Activated CD4-positive, alpha-beta T cell treated with anti-CD3 and anti-CD28 coated beads, Interleukin-2, amount 50 U/mL, for 1 hour (primary cell): ENCODE data around the gene PTPN14.
"Not testable (repeated sequence)": the region's sequence is repeated elsewhere in the genome, so short reads cannot be mapped to it uniquely, and the experiment has no call there.

Source experiments
- DNase-seq: peaks from one replicate; pipeline ENCODE4 v3.0.0-alpha.2; 2020

Gene PTPN14

DNA sequence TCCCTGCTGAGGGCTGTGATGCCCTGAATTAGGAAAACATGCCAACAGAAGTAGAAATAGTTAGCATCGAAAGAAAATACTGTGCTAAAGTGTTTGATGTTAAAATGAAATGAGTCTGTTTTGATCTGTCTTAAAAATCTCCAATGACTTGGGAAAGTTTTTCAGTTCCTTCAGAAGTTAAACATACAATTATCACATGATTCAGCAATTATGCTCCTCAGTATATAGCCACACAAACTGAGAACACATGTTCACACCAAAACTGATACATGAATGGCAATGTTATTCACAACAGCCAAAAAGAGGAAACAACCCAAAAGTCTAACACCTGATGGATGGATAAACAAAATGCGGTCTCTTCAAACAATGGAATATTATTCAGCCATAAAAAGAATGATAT, 130.6 kb downstream of the PTPN14 start:
- DNase-seq = no peak

DNA sequence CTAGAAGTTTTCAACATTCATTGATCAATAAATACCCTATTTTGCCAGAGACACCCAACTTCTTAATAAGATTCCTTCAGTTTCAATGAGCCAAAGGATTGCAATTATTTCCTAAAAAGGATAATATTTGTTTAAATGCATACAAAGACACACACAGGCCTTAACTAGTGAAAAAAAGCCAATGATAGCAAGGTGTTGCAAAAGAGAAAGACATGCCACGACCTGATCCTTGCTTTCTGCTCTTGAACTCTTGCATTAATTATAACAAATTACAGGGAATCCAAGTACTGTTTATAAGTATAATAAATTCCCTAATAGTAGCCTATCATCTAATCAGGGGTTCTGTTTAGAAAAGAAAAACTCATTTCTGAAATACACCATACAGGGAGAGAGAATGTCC, 131.1 kb downstream of the PTPN14 start:
- DNase-seq = no peak

DNA sequence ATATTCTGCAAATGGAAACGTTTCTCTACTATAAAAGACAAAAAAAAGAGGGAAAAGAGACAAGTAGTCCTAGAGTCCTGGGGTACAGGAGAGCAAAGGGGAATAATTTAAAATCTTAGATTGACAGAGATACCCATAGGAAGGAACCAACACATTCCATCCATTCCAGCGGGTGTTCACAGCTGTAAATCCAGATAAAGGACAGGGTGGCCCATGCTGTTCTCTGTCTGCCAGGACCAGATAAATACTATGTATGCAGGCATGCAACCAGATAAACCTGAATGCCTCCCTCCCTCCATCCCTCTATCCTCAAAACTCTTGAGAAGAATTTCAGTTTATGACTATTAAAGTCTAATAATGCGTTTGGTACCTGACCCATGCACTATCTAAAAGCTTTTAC, 131.8 kb downstream of the PTPN14 start:
- no peak for DNase-seq

DNA sequence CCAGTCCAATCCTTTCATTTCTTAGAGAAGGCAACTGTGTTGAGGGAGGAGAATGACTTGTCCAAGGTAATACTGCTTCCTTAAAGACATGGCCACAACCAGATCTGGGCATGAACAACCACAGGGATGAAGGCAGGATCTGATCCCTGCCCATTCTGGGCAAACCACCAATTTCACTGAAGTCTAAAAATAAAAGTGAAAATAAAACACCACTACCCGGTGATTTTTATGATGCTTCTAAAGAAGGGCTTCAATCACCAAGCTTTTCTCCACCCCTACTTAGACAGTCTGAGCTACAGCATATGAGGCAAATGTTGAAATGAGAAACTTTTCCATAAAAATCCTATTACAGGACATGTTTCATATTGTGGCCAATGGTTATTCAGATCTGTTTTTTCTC, 133.0 kb downstream of the PTPN14 start:
- DNase-seq = no peak

DNA sequence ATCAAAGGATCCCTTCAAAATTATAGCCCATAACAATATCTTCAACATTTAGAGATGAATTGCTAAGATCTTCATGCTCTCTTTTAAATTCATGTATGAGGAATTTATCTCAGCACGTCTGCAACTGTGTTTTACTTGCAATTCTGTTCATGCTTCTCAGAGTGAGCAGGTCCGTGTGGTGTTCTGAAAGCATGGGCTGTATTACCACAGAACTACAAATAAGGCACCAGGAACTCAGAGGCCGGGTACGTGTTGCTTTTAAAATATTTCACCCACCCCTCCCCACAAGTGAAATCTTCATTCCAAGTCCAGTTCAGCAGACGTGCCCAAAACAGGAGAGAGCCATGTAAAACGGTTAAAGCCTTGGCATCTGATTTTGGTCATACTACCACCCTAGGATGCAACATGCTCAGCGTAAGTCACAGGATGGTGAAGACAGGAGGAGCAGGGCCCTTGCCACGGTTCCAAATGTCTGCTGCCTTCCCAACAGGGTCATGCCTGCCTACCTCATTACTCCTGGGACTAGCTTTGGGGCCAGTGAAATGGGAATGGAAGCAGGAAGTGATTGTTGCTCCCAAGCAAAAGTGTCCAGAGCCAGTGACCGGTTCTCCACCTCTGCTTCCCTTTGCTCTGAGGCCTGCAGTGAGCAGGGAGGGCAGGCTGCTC, 133.7 kb downstream of the PTPN14 start:
- DNase-seq = no peak

DNA sequence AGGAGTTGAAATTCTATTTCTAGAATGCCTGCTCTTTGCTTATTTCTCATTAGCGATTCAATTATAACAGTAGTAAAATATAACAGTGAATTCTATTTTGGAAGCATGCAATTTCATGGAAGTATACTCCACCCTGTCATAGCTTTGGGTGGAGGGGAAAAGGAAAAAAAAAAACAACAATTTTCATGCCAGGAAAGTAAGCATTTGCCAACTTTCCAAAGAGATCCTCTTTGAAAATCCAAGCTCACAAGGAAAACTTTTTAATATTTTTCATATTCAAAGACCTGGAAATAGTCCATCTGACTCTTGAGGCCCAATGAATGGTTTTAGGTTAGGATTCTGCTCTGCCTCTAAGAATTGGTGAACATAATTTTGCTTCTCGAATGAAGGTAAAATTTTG, 134.5 kb downstream of the PTPN14 start:
- DNase-seq = no peak

DNA sequence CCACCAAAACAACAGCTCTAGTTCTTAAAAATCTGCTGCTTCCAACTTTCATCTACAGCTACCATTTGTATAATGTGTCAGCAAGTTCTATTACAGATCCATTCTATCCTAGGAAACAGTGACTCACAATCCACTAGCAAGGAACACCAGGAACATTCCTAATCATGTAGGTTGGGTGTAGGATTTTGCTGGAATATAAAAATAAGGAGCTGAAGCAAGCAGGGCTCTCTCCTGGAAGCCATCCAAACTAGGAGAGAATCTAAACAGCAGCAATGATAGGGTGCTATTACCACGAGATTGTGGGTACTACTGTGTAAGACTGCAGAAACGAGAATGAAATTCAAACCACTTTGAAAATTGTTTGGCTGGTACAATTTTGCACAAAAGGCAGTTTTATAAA, 135.0 kb downstream of the PTPN14 start:
- DNase-seq = no peak

DNA sequence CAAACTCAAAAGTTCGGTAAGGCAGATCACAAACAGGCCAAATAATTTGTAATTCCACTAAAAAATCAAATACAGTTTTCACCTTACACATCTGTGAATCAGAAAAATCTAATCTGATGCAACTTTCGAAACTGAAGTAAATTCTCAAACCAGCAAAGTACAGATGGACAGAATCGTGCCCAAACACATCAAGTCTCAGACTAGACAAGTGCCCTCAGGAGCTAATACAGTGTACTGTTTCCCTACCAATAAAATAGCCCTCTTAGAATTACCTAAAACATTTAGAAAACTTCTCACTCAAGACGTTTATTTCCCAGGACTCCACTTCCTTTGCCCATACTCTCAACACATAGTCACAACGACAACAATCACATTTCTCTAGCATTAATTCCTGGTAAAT, 136.3 kb downstream of the PTPN14 start:
- no peak for DNase-seq

DNA sequence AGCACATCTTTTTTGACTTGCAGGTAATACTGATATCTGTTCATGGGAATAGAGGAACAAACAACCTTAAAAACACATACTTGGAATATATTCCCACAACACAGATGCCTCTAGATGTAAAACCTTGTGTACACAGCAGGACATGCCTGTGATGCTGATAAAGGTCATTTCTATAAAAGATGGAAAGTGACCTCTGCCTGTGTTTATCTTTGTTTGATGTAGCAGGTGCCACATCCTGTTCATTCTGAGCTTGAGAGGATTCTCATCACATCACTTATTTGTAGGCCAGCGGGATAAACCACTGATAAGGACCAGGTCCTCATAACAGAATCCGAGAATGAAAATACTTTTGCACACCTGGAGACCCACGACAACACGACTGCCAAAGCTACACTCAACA, 136.7 kb downstream of the PTPN14 start:
- no peak for DNase-seq

DNA sequence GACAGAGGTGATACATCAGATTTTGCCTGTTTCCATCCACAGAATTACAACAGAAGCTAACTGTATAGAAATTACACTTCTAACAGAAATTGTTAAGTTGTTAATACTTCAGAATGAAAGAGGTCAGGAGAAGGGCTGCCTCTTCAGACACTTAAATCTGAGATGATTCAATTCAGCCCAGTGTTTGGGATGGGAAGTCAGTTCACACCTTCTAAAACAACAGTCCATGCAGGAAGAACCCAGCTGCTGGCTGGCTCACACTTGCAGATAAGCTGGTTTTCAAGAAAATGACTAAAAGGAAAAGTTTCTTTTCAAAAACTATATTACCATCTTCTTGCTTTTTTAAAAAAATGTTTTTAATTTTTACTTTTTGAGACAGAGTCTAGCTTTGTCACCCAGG, 138.1 kb downstream of the PTPN14 start:
- no peak for DNase-seq

DNA sequence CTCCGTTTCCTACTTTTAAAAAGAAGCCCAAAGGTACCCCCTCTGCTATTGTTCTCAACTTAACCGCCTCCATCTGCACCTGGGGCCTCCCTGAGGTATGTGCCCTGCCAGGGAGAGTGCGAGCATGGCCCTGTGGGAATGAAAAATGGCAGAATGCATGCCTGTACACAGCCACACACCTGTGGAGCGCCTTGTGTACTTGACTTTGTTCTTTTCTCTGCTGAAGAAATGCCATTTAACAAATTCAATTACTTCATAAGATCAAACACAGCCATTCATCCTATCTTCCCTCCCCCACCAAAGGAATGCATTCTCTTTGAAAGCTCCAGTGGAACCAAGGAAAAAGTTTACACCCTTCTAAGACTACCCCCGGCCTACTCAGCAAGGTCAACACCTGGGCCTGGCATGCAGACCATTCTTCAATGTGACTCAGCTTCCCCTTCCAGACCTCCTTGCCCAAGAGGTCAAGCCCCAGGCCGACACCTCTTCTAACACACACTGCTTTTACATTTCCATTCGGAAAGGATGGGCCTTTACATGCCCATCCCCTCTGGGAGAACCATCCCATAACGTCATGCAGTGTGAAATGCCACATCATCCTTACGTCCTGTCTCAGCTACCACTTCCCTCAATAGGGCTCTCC, 146.7 kb downstream of the PTPN14 start:
- no peak for DNase-seq

DNA sequence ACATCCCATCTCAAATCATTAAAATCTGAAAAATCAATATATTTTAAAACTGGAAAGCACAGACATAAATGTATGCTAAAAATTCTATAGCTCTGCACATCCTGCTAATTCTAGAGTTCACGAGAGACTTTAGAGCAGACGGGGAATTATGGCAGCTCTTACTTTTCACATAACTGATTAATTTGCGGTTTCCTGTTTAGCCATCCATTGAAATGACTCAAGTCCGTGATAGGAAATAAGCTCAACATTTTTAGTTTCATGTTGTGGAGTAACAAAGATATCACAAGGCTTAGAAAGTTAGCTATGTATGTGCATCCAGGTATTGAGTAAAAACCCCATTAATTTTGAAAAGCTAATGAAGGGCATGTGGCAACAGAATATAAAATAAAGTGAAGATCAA, 147.2 kb downstream of the PTPN14 start:
- DNase-seq = no peak

DNA sequence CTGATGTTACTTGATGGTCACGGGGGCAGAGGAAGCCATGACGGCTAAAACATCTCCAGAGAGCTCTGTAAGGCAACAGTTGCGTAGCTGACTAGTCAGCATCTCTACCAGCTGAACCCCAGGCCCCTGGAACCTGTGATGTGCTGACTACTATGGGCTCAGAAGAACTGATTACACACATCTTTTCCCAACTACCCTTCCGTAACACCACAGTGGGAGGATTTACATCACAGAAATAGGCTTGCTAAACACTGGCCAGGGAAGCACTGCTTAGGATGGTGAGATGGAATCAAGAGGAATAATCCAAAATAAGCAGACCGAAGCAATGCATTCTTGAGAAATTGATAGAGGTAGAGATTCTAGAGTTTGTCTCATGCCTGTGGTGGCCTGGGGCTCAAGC, 148.0 kb downstream of the PTPN14 start:
- DNase-seq = no peak

DNA sequence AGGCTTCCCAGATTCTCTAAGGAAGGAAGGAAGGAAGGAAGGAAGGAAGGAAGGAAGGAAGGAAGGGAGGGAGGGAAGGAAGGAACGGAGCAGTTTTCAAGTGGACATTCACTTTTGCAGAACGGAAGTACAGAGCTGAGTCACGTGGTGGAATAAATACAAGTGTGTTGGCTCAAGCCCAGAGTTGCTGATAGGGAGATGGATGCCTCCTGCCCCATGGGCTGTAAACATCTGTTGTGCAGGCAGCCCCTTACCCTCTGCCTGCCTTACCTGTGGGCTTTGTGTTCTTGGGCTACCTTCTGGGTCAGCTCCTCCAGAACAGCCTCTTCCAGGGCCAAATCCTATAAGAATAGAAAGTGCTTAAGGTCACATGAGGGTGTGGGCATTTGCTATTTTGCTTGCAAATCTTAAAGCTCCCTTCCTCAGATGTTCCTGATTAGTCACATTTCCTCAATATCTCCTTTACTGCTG, 148.8 kb downstream of the PTPN14 start:
- no peak for DNase-seq

DNA sequence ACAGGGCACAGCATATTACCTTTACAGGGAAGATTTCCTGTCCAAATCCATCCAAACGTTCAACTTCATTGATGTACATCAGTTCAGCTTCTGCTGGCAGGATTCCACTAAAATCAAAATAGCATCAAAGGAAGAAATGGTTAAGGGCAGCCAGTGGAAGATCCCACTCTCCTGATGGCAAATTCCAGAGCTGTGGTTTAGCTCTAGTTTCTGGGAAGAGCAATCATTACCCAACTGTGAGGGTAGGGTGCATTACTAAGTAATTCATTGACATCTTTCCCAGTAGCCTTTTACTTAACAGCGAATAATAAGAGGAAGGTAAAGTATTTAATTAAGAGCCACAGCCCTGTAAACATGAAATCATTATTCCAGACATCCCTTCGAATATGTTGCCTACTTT, 149.7 kb downstream of the PTPN14 start:
- no peak for DNase-seq

DNA sequence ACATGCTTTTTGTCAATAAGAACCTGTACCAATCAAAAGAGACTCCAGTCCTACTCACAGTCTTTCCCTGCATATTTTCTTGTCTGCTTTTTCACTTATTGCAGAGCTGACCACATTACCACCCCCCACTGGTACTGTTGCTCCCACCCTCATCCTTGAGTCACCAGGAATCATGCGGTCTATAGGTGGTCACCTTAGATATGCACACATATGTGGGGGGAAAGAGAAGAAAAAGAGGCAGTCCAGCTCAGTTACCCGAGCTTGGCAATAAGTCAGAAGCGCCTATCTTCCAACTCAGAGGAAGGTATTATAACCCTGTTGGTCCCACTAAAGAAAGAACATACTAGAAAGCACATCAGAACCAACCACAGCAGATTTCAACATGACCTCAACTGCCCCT, 151.3 kb downstream of the PTPN14 start:
- no peak for DNase-seq

DNA sequence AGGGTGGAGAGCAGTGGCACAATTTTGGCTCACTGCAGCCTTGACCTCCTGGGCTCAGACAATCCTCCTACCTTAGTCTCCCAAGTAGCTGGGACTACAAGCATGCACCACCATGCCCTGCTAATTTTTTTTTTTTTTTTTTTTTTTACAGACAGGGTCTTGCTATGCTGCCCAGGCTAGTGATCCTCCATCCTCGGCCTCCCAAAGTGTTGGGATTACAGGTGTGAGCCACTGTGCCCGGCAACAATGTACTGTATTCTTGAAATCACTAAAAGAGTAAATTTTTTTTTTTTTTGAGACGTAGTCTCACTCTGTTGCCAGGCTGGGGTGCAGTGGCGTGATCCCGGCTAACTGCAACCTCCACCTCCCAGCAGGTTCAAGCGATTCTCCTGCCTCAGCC, 152.9 kb downstream of the PTPN14 start:
- no peak for DNase-seq

DNA sequence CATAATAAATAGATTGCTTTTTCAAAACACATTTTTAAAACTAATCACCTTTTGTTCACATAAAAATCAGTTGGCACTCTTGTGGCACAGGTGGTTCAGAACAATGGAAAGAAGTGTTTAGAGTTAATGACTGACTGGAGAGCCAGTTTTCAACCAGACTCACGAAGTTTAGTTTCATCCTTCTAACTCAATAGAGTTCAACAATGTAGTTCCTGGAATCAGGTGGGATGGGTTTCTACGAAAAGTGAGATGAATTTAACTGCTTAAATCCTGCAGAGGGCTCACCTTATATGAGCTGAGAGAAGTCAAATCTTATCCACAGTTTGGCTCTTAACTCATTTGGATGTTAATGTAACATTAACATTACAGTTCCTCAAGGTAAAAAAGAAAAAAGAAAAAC, 153.9 kb downstream of the PTPN14 start:
- DNase-seq = no peak

DNA sequence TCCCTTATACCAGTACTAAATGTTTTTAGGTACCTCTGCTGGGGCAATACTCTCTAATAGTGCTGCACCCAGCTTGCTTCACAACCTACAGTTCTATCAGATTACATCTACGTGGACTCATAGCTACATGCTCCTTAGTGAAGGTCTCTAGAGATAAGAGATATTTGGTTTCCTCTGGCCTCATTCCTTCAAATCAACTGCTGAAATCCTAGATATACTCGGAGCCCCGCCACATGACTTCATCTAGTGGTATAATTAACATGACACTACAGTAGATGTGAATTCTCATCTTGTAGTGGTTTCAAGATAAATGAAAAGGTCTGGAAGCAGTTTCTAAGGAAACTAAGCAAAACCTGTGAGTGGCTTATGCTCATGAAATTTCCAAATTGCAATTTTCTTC, 155.1 kb downstream of the PTPN14 start:
- no peak for DNase-seq

DNA sequence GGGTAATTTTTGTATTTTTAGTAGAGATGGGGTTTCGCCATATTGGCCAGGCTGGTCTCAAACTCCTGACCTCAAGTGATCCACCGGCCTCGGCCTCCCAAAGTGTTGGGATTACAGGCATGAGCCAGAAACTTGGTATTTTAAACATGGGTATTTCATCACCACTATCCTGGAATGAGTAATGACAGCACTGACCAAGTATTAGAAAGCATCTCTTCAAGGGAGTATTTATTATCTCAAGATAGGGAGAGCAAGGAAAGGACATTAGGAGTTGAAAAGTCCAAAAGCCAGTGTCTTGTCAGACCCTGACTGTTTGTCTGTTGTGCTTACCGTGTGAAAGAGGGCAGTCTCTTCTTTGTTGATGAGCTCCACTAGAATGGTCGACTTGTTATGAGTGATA, 156.8 kb downstream of the PTPN14 start:
- DNase-seq = not testable (repeated sequence)

DNA sequence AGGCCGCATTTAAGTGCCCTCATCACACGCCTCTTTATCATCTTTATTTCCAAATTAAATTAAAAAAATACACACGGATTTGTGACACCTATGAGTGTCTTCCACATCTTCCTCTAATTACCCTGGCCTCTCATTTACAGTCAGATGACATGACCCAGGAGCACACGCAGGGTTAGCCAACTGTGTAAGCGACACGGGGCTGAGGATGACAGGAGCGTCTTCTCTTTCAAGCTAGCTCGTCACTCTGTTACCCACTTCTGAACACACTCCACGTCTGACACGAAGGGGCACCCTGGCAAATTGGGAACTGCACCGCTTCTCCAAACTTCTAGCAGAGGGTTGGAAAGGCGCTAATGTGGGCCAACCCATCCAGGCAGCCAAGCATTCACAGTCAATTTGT, 158.3 kb downstream of the PTPN14 start:
- no peak for DNase-seq

DNA sequence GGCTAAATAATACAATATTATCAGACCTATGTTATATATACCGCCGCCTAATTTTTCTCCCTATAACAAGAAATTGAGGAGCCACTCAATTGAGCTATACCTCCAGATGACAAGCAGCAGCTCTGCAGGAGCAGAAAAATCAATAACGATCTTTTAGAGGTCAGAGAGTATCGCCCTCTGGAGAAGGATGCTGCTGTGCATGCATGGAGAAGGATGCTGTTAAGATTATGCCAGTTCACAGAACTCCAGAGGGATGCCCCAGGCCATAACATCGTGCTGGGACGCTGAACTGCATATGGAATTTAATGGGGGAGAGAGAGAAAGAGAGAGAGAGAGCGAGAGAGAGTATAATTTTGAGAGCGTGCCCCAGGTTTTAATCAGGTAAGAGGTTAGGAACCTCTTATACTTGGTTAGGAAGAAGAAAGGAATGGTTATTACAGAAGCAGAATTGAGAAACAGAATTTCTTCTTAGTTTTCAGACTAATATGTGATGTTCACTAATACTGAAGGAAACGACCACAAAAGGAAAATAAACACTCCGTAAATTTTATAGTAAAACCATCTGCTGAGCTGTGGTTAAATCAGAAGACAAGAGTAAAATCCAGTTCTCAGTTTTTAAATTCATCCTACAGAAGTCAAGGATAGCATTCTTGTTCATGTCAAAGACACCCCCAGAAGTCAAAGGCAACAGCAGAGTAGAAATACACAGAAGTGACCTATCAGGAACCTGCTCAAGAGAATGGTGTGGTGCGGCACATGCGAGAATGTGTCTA, 159.3 kb downstream of the PTPN14 start:
- DNase-seq = no peak

DNA sequence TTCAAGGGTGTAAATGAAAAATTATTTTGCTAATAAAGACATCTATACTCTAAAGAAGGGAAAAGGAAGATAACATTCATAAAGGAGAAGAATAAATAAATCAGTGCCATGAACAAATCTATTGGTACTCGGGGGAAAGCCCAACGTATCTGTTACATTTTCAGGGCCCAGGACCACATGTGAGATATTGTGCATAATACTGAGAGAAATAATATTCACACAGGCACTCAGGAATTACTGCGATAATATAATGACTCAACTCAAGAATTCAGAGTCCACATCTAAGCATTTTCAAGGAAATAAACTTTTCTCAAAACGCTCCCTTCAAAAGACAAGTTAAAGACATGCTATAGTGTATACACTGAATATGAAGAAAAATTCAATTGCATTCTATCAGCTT, 161.7 kb downstream of the PTPN14 start:
- no peak for DNase-seq

DNA sequence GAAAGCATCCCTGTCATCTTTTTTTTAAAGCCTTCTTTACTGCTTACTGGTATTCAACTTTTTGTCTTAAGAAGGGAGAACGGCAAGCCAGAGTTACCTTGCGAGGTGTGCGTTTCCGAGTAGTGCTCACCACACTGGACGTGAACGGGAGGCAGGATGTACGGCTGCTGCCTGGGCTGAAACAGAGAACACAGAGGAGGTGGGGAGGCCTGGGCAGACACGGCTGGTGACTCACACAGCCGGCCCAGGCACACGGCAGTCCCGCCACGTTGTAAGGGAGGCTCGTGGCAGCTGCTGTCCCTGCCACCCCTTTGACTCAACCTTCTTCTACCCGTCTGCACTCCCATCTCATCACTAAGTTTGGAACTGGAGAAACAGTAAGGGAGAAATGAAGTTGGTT, 164.7 kb downstream of the PTPN14 start:
- no peak for DNase-seq
